Suppressor macrophage (primary cell): ENCODE data around the gene SCART1.
"Not testable (repeated sequence)": the region's sequence is repeated elsewhere in the genome, so short reads cannot be mapped to it uniquely, and the experiment has no call there.

ENCODE experiments used
- DNase-seq, 4 experiments: peaks; one replicate each; pipeline ENCODE4 v3.0.0-alpha.2; 2020 to 2022

Gene SCART1

GRCh38 chr10:133432789-133433188 is 21.0 kb upstream of the SCART1 start:
- not testable (repeated sequence) for DNase-seq

- DNase-seq, result peak; percentile 35 to 55 (median 44)
Observed at GRCh38 chr10:133438711-133439273, 15.0 kb upstream of the SCART1 start.

DNA sequence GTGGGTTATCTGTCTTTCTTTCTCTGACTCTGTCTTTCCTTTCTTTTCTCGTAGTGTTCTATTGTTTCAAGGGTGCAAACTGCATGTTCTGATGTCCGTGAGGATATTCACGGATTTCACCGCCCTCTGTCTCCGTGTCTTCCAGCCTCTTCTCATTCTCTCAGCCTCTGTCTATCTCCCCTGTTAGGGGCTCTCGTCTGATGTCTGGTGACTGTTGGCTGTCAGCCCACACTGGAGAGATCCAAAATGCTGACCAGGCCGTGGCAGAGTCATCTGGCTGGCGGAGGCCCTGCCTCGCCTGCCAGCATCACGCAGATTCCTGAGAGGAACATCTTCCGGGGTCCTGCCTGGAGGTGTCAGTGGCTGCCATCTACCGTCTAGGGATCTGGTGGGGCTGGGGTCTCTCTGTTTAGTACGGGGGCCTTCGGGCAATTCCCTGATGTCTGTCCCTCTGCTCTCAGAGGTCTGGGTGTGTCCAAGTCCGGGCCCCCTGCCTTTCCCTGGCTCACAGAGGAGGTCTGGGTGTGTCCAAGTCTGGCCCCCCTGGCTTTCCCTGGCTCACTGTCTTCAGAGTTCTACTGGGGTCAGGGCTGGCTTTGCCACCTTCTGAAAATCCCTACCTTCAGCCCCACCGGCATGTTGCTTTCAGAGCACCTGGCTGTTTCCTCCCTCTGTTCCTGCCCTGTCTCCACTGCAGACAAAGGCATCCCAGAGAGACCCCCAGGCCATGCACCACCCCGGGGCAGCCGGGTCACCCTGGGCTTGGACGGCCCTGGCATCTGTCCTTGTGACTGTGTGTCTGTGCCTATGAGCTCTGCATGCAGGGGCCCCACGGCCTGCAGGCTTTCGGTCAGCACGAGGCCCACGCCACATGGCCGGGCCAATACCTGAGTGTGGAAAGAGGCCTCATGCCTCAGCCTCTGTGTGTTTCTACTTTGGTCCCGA is 14.0 kb upstream of the SCART1 start:
- DNase-seq, result no peak

- no peak for DNase-seq
Observed at GRCh38 chr10:133440633-133441285, 13.0 kb upstream of the SCART1 start.

DNA sequence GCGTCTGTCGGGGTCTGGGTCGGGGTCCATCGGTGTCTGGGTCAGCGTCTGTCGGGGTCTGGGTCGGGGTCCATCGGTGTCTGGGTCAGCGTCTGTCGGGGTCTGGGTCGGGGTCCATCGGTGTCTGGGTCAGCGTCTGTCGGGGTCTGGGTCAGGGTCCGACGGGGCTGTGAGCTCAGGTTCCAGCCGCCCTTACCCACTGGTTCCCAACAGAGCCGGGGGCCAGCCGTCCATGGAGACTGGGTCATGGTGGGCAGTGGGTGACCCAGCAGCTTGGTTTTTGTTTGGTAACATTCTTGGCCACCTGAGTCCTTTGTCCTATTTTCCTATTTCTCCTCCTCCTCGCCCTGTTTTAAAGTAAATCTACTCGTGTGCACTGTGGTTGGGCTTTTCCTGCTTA is 12.4 kb upstream of the SCART1 start:
- not testable (repeated sequence) for DNase-seq

DNA sequence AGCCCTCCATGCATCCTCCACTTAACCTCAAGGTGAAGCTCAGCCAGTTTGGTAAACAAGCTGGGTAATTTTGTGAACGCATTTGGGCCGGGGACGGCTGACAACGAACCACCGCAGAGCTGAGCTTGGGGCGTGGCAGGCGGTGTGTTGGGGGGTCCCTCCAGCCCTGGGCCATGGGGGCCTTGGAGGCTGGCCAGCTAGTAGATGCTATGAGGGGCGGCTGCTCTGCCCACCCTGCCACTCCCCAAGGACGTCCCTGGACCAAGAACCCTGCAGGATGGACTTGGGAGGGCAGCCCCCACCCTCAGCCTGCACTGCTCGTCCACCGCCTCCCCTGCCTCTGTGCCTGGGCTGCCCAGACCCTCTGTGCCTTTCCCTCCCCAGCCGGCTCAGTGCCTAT is 12.0 kb upstream of the SCART1 start:
- no peak for DNase-seq

DNA sequence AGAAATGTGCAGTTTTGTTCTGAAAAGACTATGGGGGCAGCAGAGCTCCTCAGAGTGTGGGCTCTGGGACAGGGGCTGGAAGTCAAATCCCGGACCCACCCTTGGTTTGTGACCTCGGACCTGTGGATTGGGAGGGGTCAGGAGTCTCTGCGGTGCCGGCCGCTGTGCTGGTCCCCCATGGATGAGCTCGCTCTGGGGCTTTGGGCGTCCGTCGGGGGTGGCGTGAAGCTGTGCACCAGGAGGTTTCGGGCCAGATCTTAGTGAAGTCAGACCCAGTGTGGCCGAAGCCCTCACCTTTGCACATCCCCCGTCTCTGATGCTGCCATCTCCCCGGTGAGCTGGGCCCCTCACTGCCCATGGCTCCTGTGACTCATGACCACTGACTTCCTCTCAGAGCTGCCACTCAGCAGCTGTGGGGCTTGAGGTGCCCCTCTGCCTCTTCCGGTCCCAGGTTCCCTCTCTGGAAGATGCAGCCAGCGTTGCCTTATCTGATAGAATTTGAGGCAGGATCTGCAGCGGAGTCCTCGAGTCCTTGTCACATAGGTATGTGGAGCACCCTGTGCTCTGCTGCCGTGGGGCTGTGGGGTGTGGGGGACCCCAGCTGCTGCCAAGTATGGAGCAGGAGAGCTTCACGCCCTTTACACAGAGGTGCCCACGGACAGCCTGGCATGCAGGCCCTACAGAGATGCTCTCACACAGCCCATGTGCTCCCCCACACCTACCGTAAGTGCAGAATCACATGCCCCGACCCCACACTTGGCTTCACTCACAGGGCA is 11.4 kb upstream of the SCART1 start:
- peak in 1 of 4 experiments; percentile 7 for DNase-seq

DNA sequence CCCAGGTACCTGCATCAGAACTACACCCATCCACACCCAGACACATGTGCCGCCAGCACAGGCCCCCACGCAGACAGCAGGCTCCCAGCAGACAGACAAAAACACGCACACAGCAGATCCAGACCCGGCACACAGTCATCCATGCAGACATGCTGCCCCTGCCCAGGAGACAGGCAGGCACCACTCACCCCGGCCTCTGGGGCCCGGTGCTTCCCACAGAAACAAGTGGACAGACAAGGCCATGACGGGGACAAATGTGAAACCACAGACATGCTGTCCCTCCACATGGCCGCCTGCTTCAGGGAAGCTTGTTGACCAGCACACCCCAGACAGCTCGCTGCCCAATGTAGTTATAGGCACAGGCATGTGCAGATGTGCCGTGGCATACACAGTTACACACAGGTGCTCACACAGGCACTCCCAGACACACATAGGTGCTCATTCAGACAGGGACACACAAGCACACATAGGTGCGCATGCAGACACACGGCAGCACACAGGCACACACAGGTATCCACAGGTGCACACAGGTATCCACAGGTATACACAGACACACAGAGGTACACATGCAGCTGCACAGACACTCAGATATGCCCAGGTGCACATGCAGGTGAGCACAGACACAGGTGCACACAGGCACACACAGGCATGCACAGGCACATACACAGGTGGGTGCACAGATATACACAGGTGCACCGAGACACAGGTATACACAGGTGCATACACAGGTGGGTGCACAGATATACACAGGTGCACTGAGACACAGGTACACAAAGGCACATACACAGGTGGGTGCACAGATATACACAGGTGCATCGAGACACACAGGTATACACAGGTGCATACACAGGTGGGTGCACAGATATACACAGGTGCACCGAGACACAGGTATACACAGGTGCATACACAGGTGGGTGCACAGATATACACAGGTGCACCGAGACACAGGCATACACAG is 10.5 kb upstream of the SCART1 start:
- DNase-seq, result no peak

GRCh38 chr10:133444342-133445267 is 9.1 kb upstream of the SCART1 start:
- DNase-seq, result no peak

GRCh38 chr10:133445268-133445732 is 8.4 kb upstream of the SCART1 start:
- no peak for DNase-seq

DNA sequence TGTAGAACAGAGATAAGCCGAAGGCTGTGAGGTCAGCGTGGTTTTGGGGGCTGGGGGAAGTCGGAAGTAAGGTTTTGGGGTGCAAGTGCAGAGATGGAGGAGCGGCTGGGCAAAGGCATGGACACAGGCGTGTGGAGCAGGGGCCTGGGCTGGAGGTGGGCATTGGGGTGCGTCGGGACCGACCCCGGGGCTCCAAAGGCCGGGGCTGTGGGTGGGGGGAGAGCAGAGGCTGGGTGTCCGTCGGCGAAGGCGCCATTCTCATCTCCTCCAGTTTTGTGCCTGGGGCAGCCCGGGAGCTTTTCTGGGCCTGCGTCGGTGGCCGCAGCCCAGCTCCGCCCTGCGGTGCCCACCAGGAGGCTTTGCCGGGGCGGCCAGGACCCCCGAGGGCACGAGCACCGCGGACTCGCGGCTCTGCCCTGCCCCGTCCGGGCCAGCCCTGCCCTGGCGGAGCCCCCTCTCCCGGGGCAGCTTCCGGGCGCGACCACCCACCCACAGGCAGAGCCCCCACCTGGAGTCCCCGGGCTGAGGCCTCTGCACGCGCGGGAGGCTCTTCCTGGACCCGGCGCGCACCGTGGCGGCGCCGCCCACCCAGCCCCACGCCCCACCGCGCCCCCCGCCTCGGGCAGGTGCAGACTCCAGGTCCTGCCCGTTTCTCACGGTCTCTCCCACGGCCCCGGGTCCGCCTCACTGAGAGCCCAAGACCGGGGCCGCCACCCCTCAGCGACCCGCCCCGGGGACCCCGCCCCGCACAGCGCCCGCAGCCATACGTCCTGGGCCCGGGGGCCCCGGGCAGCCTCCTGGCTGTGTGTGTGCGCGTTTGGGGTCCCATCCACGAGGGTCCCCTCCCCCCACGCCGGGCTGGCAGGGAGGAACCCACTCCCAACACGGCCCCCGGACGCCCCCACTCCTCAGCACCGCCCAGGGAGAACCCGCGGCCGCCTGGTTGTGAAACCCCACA is 7.7 kb upstream of the SCART1 start:
- DNase-seq, result no peak

GRCh38 chr10:133446979-133447378 is 6.8 kb upstream of the SCART1 start:
- no peak for DNase-seq

GRCh38 chr10:133448120-133448519 is 5.6 kb upstream of the SCART1 start:
- DNase-seq, result no peak

DNA sequence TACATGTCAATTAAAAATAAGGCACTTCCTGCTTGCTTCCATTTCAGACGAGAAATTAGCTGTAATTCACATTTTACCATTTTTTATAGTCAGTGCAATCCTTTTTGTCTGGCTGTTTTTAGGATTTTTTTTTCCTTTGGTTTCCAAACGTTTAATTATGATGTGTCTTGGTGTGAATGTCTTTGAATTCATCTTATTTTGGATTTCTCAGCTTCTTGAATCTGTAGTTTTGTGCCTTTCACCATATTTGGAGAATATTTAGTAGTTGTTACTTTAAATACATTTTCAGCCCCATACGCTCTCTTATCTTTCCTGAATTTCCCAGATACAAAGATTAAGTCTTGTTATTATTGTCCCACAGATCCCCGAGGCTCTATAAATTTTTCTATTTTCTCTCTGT is 2.4 kb upstream of the SCART1 start:
- no peak for DNase-seq

GRCh38 chr10:133452453-133452852 is 1.3 kb upstream of the SCART1 start:
- DNase-seq, result no peak

DNA sequence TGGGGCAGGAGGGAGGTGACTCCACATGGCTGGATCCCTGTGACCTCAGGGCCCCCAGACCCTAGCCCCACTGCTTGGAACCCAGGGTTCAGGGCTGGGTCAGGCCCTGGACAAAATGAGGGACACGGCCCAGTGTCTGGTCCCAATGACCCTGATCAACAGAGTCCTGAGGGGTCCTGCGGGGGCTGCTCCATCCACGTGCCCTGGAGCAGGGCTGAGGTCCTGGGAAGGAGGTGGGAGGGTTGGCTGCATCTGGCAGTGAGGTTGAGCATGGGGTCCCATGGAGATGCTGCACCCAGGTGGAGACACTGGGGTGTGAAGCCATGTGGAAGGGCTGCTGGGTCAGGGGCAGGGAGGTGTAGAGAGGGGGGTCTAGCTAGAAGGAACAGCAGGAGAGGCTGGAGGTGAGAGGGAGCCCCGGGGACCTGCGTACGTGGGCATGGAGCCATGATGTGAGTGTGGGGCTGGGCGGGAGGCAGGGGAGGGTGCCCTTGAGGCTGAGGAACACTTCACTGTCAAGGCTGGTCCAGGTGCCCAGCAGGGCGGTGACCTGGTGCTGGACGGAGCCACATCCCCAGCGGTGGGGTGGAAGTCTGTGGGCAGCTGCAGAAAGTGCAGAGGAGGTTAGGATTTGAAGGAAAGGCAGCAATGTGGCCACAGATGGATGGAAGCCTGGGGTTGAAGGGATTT is 604 bp downstream of the SCART1 start:
- no peak for DNase-seq

DNA sequence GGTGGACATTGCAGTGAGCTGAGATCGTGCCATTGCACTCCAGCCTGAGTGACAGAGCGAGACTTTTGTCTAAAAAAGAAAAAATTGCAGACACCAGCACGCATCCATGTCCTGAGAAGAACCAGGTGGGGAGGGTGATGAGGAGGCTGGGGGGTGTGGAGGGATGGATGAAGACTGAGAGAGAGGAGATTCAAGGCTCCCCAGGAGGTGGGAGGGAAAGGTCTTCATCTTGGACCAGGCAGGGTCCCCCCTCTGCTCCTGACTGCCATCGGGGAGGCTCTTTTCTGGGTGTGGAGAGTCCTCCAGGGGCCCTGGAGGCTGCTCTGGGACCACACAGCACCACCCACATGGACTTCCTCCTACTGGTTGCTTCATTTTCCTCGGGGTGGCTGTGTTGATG is 1.5 kb downstream of the SCART1 start:
- no peak for DNase-seq

DNA sequence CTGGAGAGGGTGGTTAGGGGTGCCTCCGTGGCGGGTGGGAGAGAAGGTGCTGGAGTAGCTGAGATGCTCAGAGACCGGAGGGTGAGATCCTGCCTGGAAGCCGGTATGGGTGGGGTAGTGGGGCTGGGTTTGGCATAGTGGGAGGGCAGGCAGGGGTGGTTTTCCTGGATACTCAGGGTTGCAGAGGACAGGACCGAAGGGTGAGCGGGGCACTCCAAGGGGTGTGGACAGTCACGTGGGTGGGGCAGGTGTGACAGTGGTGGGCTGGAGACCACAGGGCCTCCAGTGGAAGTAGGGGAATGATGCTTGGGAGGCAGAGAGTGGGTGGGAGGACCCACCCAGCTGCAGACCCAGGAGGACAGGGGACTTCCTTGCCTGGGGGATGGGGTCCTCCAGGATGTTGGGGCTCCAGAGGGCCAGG is 1.9 kb downstream of the SCART1 start:
- DNase-seq, result no peak
